Muscle layer of duodenum (tissue), 2 donors: ENCODE results near the gene BCL2A1.
"Not testable (repeated sequence)": the region's sequence is repeated elsewhere in the genome, so short reads cannot be mapped to it uniquely, and the experiment has no call there.

Experiments
- H3K27ac ChIP-seq: one replicate; pipeline ENCODE4 v1.7.0; 2013; ENCODE audit warnings: mild to moderate bottlenecking, low read length
- H3K27me3 ChIP-seq: one replicate; pipeline ENCODE4 v1.7.0; 2013; ENCODE audit warnings: low read depth, mild to moderate bottlenecking, control low read depth, low read length
- H3K36me3 ChIP-seq, 2 donors: one replicate each; pipeline ENCODE4 v1.7.0; 2013; ENCODE audit warnings: low read length in 2 of 2, control low read depth in 1 of 2, mild to moderate bottlenecking in 1 of 2; ENCODE audit not compliant: insufficient read depth in 2 of 2, control insufficient read depth in 1 of 2
- H3K4me1 ChIP-seq, 2 donors: one replicate each; pipeline ENCODE4 v1.7.0; 2013; ENCODE audit warnings: low read length in 2 of 2, mild to moderate bottlenecking in 2 of 2, control low read depth in 1 of 2, moderate library complexity in 1 of 2; ENCODE audit not compliant: insufficient read depth in 2 of 2, control insufficient read depth in 1 of 2
- H3K4me3 ChIP-seq, 2 donors: one replicate each; pipeline ENCODE4 v1.7.0; 2013; ENCODE audit warnings: low read length in 2 of 2, low read depth in 1 of 2, mild to moderate bottlenecking in 1 of 2
- H3K9me3 ChIP-seq, 2 donors: one replicate each; pipeline ENCODE4 v1.7.0; 2013; ENCODE audit warnings: low read length in 2 of 2, control low read depth in 1 of 2, mild to moderate bottlenecking in 1 of 2; ENCODE audit not compliant: control insufficient read depth in 1 of 2
- donor health status: healthy.

Gene BCL2A1

DNA sequence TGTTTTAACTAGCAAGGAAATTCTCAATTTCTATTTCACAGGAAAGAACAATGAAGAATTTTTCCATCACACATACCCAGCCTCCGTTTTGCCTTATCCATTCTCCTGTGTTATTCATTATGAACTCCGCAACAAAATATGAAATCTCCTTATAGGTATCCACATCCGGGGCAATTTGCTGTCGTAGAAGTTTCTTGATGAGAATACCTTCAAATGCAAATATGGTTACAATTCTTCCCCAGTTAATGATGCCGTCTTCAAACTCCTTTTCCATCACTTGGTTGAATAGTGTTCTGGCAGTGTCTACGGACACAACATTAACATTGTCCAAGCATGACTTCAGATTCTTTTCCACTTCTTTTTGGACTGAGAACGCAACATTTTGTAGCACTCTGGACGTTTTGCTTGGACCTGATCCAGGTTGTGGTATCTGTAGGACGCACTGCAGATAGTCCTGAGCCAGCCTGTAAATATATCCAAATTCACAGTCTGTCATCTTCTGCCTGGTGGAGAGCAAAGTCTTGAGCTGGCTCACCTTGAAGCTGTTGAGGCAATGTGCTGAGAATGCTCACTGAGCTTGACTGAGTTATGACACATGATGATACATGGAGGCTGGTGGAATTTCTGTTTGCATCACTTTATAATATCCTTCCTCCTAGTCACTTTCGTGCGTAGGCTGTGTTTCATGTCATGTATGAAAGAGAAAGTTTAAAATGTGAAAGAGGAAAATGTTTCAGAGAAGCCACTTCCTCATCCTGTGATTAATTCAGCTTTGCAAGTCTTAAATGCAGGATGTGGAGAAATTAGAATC lies at the start of gene BCL2A1:
TSS of gene BCL2A1 (minus strand) at position 573 of the 811 bp plus-strand sequence. CDS start at position 496, 77 bp downstream.
- Histone ChIP-seq H3K4me1 (no peaks in the 10 kb centered on the region), H3K9me3 (no peaks in the 10 kb centered on the region), H3K27ac (peak within 1 kb of the TSS; percentile 37), H3K36me3 (no peaks in the 10 kb centered on the region), H3K4me3 (peak within 1 kb of the TSS; percentile 26 to 35), H3K27me3 (no peaks in the 10 kb centered on the region)

- no peaks in the 10 kb centered on the region for H3K27me3 ChIP-seq
- H3K36me3 ChIP-seq, result no peaks in the 10 kb centered on the region
- no peaks in the 10 kb centered on the region for H3K9me3 ChIP-seq
- no peak overlapping the region for H3K27ac ChIP-seq
- H3K4me1 ChIP-seq, result no peaks in the 10 kb centered on the region
- H3K4me3 ChIP-seq, result no peak overlapping the region
Measured at GRCh38 chr15:80020731-80021130, 49.7 kb upstream of the BCL2A1 start.

DNA sequence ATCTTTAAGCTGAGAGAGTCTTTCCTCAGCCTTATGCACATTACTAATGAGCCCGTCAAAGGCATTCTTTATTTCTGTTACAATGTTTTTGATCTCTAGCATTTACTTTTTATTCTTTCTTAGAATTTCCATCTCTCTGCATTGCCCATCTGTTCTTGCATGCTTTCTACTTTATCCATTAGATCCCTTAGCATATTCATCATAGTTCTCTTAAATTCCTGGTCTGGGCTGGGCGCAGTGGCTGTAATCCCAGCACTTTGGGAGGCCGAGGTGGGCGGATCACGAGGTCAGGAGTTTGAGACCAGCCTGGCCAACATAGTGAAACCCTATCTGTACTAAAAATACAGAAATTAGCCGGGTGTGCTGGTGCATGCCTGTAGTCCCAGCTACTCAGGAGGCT lies 49.2 kb upstream of the BCL2A1 start:
- not testable (repeated sequence) for H3K4me1 ChIP-seq, H3K27me3 ChIP-seq, H3K36me3 ChIP-seq, H3K9me3 ChIP-seq, H3K27ac ChIP-seq, H3K4me3 ChIP-seq

GRCh38 chr15:80019168-80019745 lies 48.3 kb upstream of the BCL2A1 start:
- no peak overlapping the region for H3K27ac ChIP-seq
- no peaks in the 10 kb centered on the region for H3K9me3 ChIP-seq
- H3K4me1 ChIP-seq, result no peaks in the 10 kb centered on the region
- H3K4me3 ChIP-seq, result no peak overlapping the region
- no peaks in the 10 kb centered on the region for H3K27me3 ChIP-seq
- H3K36me3 ChIP-seq, result no peaks in the 10 kb centered on the region

GRCh38 chr15:80017139-80017538 lies 46.1 kb upstream of the BCL2A1 start:
- not testable (repeated sequence) for H3K4me1 ChIP-seq, H3K27me3 ChIP-seq, H3K4me3 ChIP-seq, H3K9me3 ChIP-seq, H3K36me3 ChIP-seq, H3K27ac ChIP-seq

- H3K9me3 ChIP-seq, H3K27ac ChIP-seq, H3K4me1 ChIP-seq, H3K4me3 ChIP-seq, H3K27me3 ChIP-seq, H3K36me3 ChIP-seq: not testable (repeated sequence)
Measured at GRCh38 chr15:80016506-80016905, 45.5 kb upstream of the BCL2A1 start.

DNA sequence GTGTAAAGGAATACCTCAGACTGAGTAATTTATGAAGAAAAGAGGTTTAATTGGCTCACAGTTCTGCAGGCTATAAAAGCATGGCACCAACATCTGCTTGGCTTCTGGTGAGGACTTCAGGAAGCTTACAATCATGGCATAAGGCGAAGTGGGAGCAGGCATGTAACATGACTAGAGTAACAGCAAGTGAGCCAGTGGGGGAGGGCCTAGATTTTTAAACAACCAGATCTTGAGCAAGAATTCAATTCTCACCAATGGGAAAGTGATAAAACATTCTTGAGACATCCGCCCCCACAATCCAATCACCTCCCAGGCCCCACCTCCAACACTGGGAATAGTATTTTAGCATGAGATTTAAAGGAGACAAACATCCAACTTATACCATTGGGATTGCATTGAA lies 44.2 kb upstream of the BCL2A1 start:
- Histone ChIP-seq H3K27me3 (no peaks in the 10 kb centered on the region), H3K36me3 (no peaks in the 10 kb centered on the region), H3K4me1 (no peaks in the 10 kb centered on the region), H3K4me3 (no peak overlapping the region), H3K9me3 (no peaks in the 10 kb centered on the region), H3K27ac (no peak overlapping the region)

DNA sequence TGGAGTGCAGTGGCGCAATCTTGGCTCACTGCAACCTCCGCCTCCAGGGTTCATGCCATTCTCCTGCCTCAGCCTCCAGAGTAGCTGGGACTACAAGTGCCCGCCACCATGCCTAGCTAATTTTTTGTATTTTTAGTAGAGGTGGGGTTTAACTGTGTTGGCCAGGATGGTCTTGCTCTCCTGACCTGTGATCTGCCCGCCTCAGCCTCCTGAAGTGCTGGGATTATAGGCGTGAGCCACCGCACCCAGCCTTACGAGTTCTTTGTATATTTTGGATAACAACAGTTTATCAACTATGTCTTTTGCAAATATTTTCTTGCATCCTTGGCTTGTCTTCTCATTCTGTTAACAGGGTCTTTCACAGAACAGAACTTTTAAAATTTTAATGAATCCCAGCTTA lies 43.2 kb upstream of the BCL2A1 start:
- not testable (repeated sequence) for H3K4me3 ChIP-seq, H3K27ac ChIP-seq, H3K4me1 ChIP-seq, H3K36me3 ChIP-seq, H3K9me3 ChIP-seq, H3K27me3 ChIP-seq

DNA sequence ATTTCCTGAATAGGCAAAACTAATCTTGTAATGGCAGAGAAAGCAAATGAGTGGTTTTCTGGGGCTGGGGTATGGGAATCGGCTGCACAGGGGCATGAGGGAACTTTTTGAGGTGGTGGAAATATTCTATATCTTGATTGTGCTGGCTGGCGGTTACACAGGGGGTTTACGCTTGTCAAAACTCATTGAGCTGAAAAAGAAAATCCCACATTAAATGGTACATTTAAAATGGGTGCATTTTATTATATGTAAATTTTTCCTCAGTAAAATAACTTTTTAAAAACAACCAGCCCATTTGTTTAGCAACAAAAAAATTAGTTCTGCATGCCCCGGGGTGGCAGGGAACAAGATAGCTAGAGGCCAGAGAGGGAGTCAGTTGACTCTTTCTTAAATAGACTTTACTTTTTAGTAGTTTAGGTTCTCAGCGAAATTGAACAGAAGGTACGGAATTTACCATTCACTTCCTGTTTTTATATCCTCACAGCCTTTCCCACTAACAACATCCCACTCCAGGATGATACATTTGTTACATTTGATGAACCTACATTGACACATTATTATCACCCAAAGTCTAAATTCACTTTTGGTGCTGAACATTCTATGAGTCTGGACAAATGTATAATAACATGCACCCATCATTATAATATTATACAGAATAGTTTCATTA lies 41.2 kb upstream of the BCL2A1 start:
- Histone ChIP-seq H3K4me3 (no peak overlapping the region), H3K9me3 (no peaks in the 10 kb centered on the region), H3K4me1 (no peaks in the 10 kb centered on the region), H3K27ac (no peak overlapping the region), H3K36me3 (no peaks in the 10 kb centered on the region), H3K27me3 (no peaks in the 10 kb centered on the region)

GRCh38 chr15:80011596-80011995 lies 40.6 kb upstream of the BCL2A1 start:
- no peaks in the 10 kb centered on the region for H3K4me1 ChIP-seq
- no peaks in the 10 kb centered on the region for H3K36me3 ChIP-seq
- no peaks in the 10 kb centered on the region for H3K9me3 ChIP-seq
- no peak overlapping the region for H3K4me3 ChIP-seq
- no peaks in the 10 kb centered on the region for H3K27me3 ChIP-seq
- H3K27ac ChIP-seq, result no peak overlapping the region

DNA sequence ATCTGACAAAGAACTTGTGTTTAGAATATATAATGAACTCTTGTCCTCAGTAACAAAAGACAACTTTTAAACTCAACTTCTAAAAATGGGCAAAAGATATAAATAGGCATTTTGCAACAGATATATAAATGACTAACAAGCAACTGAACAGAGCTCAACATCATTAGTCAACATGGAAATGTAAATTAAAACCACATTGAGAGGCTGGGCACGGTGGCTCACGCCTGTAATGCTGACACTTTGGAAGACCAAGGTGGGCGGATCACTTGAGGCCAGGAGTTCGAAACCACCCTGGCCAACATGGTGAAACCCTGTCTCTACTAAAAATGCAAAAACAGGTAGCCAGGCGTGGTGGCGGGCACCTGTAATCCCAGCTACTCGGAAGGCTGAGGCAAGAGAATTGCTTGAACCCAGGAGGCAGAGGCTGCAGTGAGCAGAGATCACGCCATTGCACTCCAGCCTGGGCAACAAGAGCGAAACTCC lies 40.1 kb upstream of the BCL2A1 start:
- H3K4me3 ChIP-seq, H3K9me3 ChIP-seq, H3K4me1 ChIP-seq, H3K27me3 ChIP-seq, H3K27ac ChIP-seq, H3K36me3 ChIP-seq: not testable (repeated sequence)
